ENCODE results near the gene FAM163B. TPM values are rescaled to one million over a fixed set of nuclear protein-coding genes. Genes with fewer than 3 reads are reported as not detected.

The FAM163B gene
- total RNA-seq, 1 experiment from 2014 or later = 2.0 TPM

DNA sequence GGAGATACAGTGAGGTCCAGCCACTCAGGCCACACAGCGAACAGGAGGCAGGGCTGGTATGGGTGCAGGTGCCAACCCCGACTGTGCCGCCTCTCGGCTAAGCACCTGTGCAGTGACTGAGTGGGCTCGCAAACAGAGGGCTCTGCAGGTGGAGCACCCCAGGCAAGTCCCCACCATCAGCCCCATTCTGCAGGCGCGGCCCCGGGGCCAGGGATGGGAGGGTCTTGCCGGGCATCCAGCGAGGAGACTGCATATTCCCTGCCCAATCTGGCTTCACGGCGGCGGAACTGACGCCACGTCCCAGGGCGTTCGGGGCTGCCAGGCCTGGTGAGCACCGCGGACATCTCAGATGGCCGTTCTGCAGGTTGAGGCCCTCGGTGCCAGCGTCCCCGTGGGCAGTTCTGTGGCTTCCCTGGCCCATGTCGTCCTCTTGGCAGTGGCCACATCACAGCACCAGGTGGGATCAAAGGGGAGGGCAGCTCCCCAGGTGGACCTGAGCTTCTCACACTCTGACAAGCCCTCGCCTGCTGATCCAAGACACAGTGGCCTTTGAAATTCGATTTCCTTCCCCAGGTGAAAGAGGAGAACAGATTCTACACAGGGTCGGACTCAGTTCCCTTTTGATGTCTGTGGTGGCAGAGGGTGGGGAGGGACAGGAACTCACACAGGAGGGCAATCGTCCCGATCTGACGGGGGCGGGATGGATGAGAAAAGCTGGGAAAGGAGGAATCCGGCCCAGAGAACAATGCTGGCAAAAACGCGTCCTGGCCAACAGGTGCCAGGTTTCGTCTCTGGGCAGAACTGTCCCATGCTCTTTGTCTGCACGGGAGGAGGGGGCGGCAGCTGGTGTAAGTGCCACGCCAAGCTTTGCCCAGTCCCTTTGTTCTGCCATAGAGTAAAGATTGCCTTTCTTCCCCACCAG lies 45.8 kb upstream of the FAM163B start:
- CTCF ChIA-PET = interaction anchor here (0.9 to 1.6 kb wide), 4 partner anchors 9 to 129 kb away, joined by 3 to 4 read pairs (median 3); no protein-coding TSS in a partner anchor
- DNase-seq (ENCODE audit: low spot score) (no peak), ATAC-seq (no peak)
- Mint-ChIP-seq H3K36me3 (no peaks in the 10 kb centered on the region), H3K27ac (0 out of 2 replicates have a peak overlapping the region, but pooled peaks have one; percentile 8), H3K4me3 (no peak overlapping the region), H3K4me1 (peaks cover 19% of the 10 kb centered on the region), H3K9me3 (no peaks in the 10 kb centered on the region), H3K27me3 (ENCODE audit: low read depth) (peaks cover 19% of the 10 kb centered on the region)
- TF ChIP-seq, protein P1, sequence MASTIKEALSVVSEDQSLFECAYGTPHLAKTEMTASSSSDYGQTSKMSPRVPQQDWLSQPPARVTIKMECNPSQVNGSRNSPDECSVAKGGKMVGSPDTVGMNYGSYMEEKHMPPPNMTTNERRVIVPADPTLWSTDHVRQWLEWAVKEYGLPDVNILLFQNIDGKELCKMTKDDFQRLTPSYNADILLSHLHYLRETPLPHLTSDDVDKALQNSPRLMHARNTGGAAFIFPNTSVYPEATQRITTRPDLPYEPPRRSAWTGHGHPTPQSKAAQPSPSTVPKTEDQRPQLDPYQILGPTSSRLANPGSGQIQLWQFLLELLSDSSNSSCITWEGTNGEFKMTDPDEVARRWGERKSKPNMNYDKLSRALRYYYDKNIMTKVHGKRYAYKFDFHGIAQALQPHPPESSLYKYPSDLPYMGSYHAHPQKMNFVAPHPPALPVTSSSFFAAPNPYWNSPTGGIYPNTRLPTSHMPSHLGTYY (CRISPR knock-in tag; IDR thresholded peaks at IDR 0.05) = no peak
- TF ChIP-seq JUN (CRISPR knock-in tag; IDR thresholded peaks at IDR 0.05) (no peak), NR3C1 (CRISPR knock-in tag; conservative IDR thresholded peaks at IDR 0.05; ENCODE audit: low read depth) (no peak), E2F5 (CRISPR knock-in tag; IDR thresholded peaks at IDR 0.05) (no peak), GABPB1 (CRISPR knock-in tag; IDR thresholded peaks at IDR 0.05) (no peak), TP53 (CRISPR knock-in tag; IDR thresholded peaks at IDR 0.05) (no peak), JAZF1 (CRISPR knock-in tag; IDR thresholded peaks at IDR 0.05) (no peak), ZNF138 (CRISPR knock-in tag; conservative IDR thresholded peaks at IDR 0.05) (no peak), USF2 (CRISPR knock-in tag; IDR thresholded peaks at IDR 0.05) (no peak), ZNF232 (CRISPR knock-in tag; IDR thresholded peaks at IDR 0.05) (no peak), ZNF532 (CRISPR knock-in tag; IDR thresholded peaks at IDR 0.05; ENCODE audit: borderline replicate concordance) (no peak), SMAD3 (CRISPR knock-in tag; IDR thresholded peaks at IDR 0.05; ENCODE audit: borderline replicate concordance) (no peak), E2F4 (CRISPR knock-in tag; IDR thresholded peaks at IDR 0.05; ENCODE audit: borderline replicate concordance, low read depth) (no peak), PRDM15 (CRISPR knock-in tag; IDR thresholded peaks at IDR 0.05) (no peak)
- TF ChIP-seq, protein P2, sequence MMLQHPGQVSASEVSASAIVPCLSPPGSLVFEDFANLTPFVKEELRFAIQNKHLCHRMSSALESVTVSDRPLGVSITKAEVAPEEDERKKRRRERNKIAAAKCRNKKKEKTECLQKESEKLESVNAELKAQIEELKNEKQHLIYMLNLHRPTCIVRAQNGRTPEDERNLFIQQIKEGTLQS (CRISPR knock-in tag; conservative IDR thresholded peaks at IDR 0.05) = no peak
- TF ChIP-seq, protein P3, sequence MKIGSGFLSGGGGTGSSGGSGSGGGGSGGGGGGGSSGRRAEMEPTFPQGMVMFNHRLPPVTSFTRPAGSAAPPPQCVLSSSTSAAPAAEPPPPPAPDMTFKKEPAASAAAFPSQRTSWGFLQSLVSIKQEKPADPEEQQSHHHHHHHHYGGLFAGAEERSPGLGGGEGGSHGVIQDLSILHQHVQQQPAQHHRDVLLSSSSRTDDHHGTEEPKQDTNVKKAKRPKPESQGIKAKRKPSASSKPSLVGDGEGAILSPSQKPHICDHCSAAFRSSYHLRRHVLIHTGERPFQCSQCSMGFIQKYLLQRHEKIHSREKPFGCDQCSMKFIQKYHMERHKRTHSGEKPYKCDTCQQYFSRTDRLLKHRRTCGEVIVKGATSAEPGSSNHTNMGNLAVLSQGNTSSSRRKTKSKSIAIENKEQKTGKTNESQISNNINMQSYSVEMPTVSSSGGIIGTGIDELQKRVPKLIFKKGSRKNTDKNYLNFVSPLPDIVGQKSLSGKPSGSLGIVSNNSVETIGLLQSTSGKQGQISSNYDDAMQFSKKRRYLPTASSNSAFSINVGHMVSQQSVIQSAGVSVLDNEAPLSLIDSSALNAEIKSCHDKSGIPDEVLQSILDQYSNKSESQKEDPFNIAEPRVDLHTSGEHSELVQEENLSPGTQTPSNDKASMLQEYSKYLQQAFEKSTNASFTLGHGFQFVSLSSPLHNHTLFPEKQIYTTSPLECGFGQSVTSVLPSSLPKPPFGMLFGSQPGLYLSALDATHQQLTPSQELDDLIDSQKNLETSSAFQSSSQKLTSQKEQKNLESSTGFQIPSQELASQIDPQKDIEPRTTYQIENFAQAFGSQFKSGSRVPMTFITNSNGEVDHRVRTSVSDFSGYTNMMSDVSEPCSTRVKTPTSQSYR (CRISPR knock-in tag; IDR thresholded peaks at IDR 0.05) = no peak
- TF ChIP-seq, protein P4, sequence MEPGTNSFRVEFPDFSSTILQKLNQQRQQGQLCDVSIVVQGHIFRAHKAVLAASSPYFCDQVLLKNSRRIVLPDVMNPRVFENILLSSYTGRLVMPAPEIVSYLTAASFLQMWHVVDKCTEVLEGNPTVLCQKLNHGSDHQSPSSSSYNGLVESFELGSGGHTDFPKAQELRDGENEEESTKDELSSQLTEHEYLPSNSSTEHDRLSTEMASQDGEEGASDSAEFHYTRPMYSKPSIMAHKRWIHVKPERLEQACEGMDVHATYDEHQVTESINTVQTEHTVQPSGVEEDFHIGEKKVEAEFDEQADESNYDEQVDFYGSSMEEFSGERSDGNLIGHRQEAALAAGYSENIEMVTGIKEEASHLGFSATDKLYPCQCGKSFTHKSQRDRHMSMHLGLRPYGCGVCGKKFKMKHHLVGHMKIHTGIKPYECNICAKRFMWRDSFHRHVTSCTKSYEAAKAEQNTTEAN (CRISPR knock-in tag; IDR thresholded peaks at IDR 0.05) = no peak
- POLR2A ChIA-PET = interaction anchor here (0.5 kb wide), 1 partner anchor 14 kb away, joined by 3 read pairs; no protein-coding TSS in a partner anchor

Data from WTC11 (cell line).